Smooth muscle cell (in vitro differentiated cells): Measurements from ENCODE around the gene NOP56. TPM values are rescaled to one million over a fixed set of nuclear protein-coding genes. Genes with fewer than 3 reads are reported as not detected.
A peak's percentile ranks its signal among the peaks of the same experiment; 100 is the strongest.

Source experiments
- DNase-seq: peaks from one replicate; lab custom pipeline; 2025; ENCODE audit not compliant: unreplicated experiment; lab: John Stamatoyannopoulos, UW
- H2AFZ ChIP-seq: fragments of 200-600 bp; sonication (generic); 2 replicates; pipeline ENCODE4 v1.6.0; 2016; ENCODE audit warnings: antibody characterized with exemption, low read depth, mild to moderate bottlenecking
- H3F3A ChIP-seq: fragments of 200-600 bp; sonication (generic); 2 replicates; pipeline ENCODE4 v1.6.0; 2017; ENCODE audit warnings: antibody characterized with exemption, low read depth
- H3K27ac ChIP-seq: fragments of 200-600 bp; sonication (generic); 2 replicates; pipeline ENCODE4 v1.5.1; 2016; ENCODE audit warnings: low read depth, mild to moderate bottlenecking
- H3K27me3 ChIP-seq: fragments of 200-600 bp; sonication (generic); 2 replicates; pipeline ENCODE4 v1.6.1; 2016; ENCODE audit warnings: low read depth, mild to moderate bottlenecking
- H3K36me3 ChIP-seq: fragments of 200-600 bp; sonication (generic); 2 replicates; pipeline ENCODE4 v1.5.1; 2016; ENCODE audit warnings: low read depth
- H3K4me1 ChIP-seq: fragments of 200-600 bp; sonication (generic); 2 replicates; pipeline ENCODE4 v1.5.1; 2016; ENCODE audit warnings: low read depth
- H3K4me2 ChIP-seq: fragments of 200-600 bp; sonication (generic); 2 replicates; pipeline ENCODE4 v1.6.0; 2016; ENCODE audit warnings: mild to moderate bottlenecking
- H3K4me3 ChIP-seq: fragments of 200-600 bp; sonication (generic); 2 replicates; pipeline ENCODE4 v1.5.1; 2016; ENCODE audit warnings: mild to moderate bottlenecking
- H3K79me2 ChIP-seq: fragments of 200-600 bp; sonication (generic); 2 replicates; pipeline ENCODE4 v1.6.0; 2016; ENCODE audit warnings: low read depth, mild to moderate bottlenecking
- H3K9ac ChIP-seq: fragments of 200-600 bp; sonication (generic); 2 replicates; pipeline ENCODE4 v1.6.0; 2016; ENCODE audit warnings: low read depth
- H3K9me3 ChIP-seq: fragments of 200-600 bp; sonication (generic); replicated peaks from 2 replicates; pipeline ENCODE4 v1.5.1; 2016; ENCODE audit warnings: low read depth
- H4K20me1 ChIP-seq: fragments of 200-600 bp; sonication (generic); 2 replicates; pipeline ENCODE4 v1.6.0; 2016; ENCODE audit warnings: low read depth
- CTCF ChIP-seq: fragments of 200-600 bp; sonication (generic); IDR thresholded peaks from 2 replicates; pipeline ENCODE4 v1.5.1; 2017; ENCODE audit warnings: borderline replicate concordance, mild to moderate bottlenecking, antibody characterized with exemption; ENCODE audit not compliant: insufficient read depth, poor library complexity, severe bottlenecking
- WGBS: methylation state at CpG from one replicate; pipeline ENCODE4 v1.1.7; 2016; ENCODE audit warnings: low lambda C conversion rate; 5-methylcytosine and 5-hydroxymethylcytosine counted together
- polyA plus RNA-seq: library from polyadenylated mRNA; unstranded; fragments of >200 nt; fragmentation: Nextera tagmentation; extraction: Ambion mirVana; gene quantifications from 2 replicates; pipeline ENCODE4 v1.2.1, GENCODE V29; 2016
- total RNA-seq: library from RNA; depleted of rRNA; stranded (reverse); fragments of >200 nt; gene quantifications from 2 replicates; pipeline ENCODE4 v1.2.3, GENCODE V29; 2014

The NOP56 gene
- total and polyA plus RNA-seq, 2 experiments from 2014 or later = 108 to 115 TPM

GRCh38 chr20:2691127-2691526 is 38.7 kb downstream of the NOP56 start:
- Histone ChIP-seq H3K27ac (no peak overlapping the region), H3K4me2 (no peak overlapping the region), H3F3A (no peaks in the 10 kb centered on the region), H3K27me3 (peaks cover 41% of the 10 kb centered on the region), H4K20me1 (peaks cover 22% of the 10 kb centered on the region), H2AFZ (no peak overlapping the region), H3K4me3 (no peak overlapping the region), H3K9ac (no peak overlapping the region), H3K4me1 (peaks cover 8% of the 10 kb centered on the region), H3K79me2 (no peaks in the 10 kb centered on the region), H3K36me3 (no peaks in the 10 kb centered on the region), H3K9me3 (no peaks in the 10 kb centered on the region)
- no peak for DNase-seq
- TF ChIP-seq CTCF = no peak
- 97% methylated on average over 8 of the region's 8 CpGs for WGBS

GRCh38 chr20:2691663-2692035 is 39.2 kb downstream of the NOP56 start:
- Histone ChIP-seq H2AFZ (peak overlapping the region; percentile 91), H3F3A (no peaks in the 10 kb centered on the region), H3K4me3 (peak overlapping the region; percentile 49), H3K9me3 (no peaks in the 10 kb centered on the region), H3K4me1 (peaks cover 8% of the 10 kb centered on the region), H3K79me2 (no peaks in the 10 kb centered on the region), H3K4me2 (peak overlapping the region; percentile 85), H3K9ac (no peak overlapping the region), H3K36me3 (no peaks in the 10 kb centered on the region), H3K27ac (no peak overlapping the region), H4K20me1 (peaks cover 22% of the 10 kb centered on the region), H3K27me3 (peaks cover 36% of the 10 kb centered on the region)
- WGBS = 62% methylated on average over 9 of the region's 10 CpGs
- no peak for TF ChIP-seq CTCF
- no peak for DNase-seq

DNA sequence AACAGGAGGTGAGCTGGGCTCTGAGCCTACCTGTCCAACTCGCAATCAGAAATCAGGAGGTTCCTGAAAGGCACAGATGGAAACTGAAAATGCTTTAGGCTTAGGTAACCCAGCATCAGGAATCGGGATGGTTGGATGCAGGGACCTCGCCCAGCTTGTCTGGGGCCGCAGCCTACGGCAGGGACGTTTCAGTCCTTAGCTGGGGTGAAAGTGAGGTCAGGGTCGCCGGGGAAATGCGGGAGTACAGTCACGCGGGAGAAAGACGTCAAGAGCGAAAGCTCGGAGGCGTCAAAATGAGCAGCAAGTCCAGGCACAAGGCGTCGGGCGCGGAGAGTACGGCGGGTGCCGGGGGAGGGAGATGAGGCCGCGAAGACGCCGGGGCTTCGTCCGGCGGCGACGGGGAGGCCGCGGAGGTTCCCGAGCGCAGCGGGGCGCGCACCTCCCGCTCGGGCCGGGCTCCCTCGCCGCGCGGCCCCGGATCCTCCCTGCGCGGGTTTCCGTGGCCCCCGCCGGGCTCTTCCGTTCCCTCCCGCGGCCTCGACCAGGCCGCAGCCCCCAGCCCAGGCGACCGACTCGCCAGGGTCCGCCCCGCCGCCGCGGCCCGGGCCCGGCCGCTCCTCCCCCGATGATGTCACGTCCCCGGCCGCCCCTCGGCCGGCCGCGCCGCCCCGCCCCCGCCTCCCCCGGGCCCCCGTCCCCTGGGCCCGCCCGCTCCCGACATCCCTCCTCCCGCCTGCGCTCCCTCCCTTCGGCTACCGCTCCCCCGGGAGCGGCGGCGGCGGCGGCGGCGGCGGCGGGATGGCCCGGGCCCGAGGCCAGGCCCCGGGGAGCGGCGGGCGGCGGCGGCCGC is 39.8 kb downstream of the NOP56 start, which contains the start of gene EBF4:
Gene EBF4, plus strand, starts transcription at position 745 of the 850 bp plus-strand sequence. CDS start 866 bp downstream, outside the sequence.
- Histone ChIP-seq H3K9ac (no peak within 1 kb of the TSS), H3K79me2 (no peaks in the 10 kb centered on the region), H2AFZ (peak within 1 kb of the TSS; percentile 91), H3K27me3 (peaks cover 30% of the 10 kb centered on the region), H4K20me1 (peaks cover 22% of the 10 kb centered on the region), H3K4me2 (peak within 1 kb of the TSS; percentile 85), H3F3A (no peaks in the 10 kb centered on the region), H3K4me3 (peak within 1 kb of the TSS; percentile 52), H3K9me3 (no peaks in the 10 kb centered on the region), H3K36me3 (no peaks in the 10 kb centered on the region), H3K4me1 (peaks cover 8% of the 10 kb centered on the region), H3K27ac (no peak within 1 kb of the TSS)
- no peak for DNase-seq
- no peak for TF ChIP-seq CTCF
- WGBS = 4% methylated on average over 52 of the region's 106 CpGs
